ENCODE data around the gene MSI1.
"Not testable (repeated sequence)": the region's sequence is repeated elsewhere in the genome, so short reads cannot be mapped to it uniquely, and the experiment has no call there.

Gene MSI1

GRCh38 chr12:120342175-120343038 is 26.6 kb downstream of the MSI1 start:
- no peak for TF ChIP-seq CTCF (IDR thresholded peaks at IDR 0.05; ENCODE audit: low read depth, low read length)
- H3K27ac ChIP-seq: no peak overlapping the region
- H3K4me3 ChIP-seq (ENCODE audit: low read depth, low read length): no peak overlapping the region
- no peaks in the 10 kb centered on the region for H3K27me3 ChIP-seq (ENCODE audit: insufficient read depth, low read depth, severe bottlenecking)
- DNase-seq: no peak
- peaks cover 7% of the 10 kb centered on the region for H3K9me3 ChIP-seq (ENCODE audit: severe bottlenecking)
- H3K36me3 ChIP-seq: peaks cover 46% of the 10 kb centered on the region

- Histone ChIP-seq H3K27ac (no peak overlapping the region), H3K27me3 (ENCODE audit: insufficient read depth, low read depth, severe bottlenecking) (no peaks in the 10 kb centered on the region), H3K4me3 (ENCODE audit: low read depth, low read length) (no peak overlapping the region), H3K9me3 (ENCODE audit: severe bottlenecking) (peaks cover 21% of the 10 kb centered on the region), H3K36me3 (peaks cover 16% of the 10 kb centered on the region)
- TF ChIP-seq CTCF (IDR thresholded peaks at IDR 0.05; ENCODE audit: low read depth, low read length): no peak
- no peak for DNase-seq
These were observed 29.7 kb downstream of the MSI1 start for GRCh38 chr12:120339256-120339655.

GRCh38 chr12:120337730-120338129 is 31.2 kb downstream of the MSI1 start:
- TF ChIP-seq CTCF (IDR thresholded peaks at IDR 0.05; ENCODE audit: low read depth, low read length): no peak
- DNase-seq: no peak
- no peak overlapping the region for H3K27ac ChIP-seq
- peaks cover 3% of the 10 kb centered on the region; the same call in 1 of the 2 replicates for H3K36me3 ChIP-seq
- no peak overlapping the region for H3K4me3 ChIP-seq (ENCODE audit: low read depth, low read length)
- no peaks in the 10 kb centered on the region for H3K27me3 ChIP-seq (ENCODE audit: insufficient read depth, low read depth, severe bottlenecking)
- peaks cover 21% of the 10 kb centered on the region for H3K9me3 ChIP-seq (ENCODE audit: severe bottlenecking)

GRCh38 chr12:120336392-120336791 is 32.6 kb downstream of the MSI1 start:
- H3K36me3 ChIP-seq; H3K27me3 ChIP-seq (ENCODE audit: insufficient read depth, low read depth, severe bottlenecking): not testable (repeated sequence)

GRCh38 chr12:120335447-120335846 is 33.5 kb downstream of the MSI1 start:
- not testable (repeated sequence) for H3K4me3 ChIP-seq (ENCODE audit: low read depth, low read length); H3K36me3 ChIP-seq; H3K27ac ChIP-seq; H3K27me3 ChIP-seq (ENCODE audit: insufficient read depth, low read depth, severe bottlenecking)
- peak; percentile 77 for TF ChIP-seq CTCF (IDR thresholded peaks at IDR 0.05; ENCODE audit: low read depth, low read length)
- peaks cover 21% of the 10 kb centered on the region for H3K9me3 ChIP-seq (ENCODE audit: severe bottlenecking)
- DNase-seq: peak; percentile 86

More at GRCh38 chr12:120336392-120336791, 32.6 kb downstream of the MSI1 start:
- H3K27ac ChIP-seq; DNase-seq; H3K4me3 ChIP-seq (ENCODE audit: low read depth, low read length): not testable (repeated sequence)
- peaks cover 21% of the 10 kb centered on the region for H3K9me3 ChIP-seq (ENCODE audit: severe bottlenecking)

- H3K4me3 ChIP-seq (ENCODE audit: low read depth, low read length): no peak overlapping the region
- H3K27me3 ChIP-seq (ENCODE audit: insufficient read depth, low read depth, severe bottlenecking): no peaks in the 10 kb centered on the region
- peaks cover 16% of the 10 kb centered on the region for H3K9me3 ChIP-seq (ENCODE audit: severe bottlenecking)
- no peak overlapping the region for H3K27ac ChIP-seq
- no peak for DNase-seq
- no peak for TF ChIP-seq CTCF (IDR thresholded peaks at IDR 0.05; ENCODE audit: low read depth, low read length)
- H3K36me3 ChIP-seq: no peaks in the 10 kb centered on the region
These were observed 36.4 kb downstream of the MSI1 start for GRCh38 chr12:120332523-120332922.
